HG03039 (cell line): ENCODE results near the gene PSMB8.

Source experiments
- ATAC-seq: cut with Tn5 transposase; IDR thresholded peaks from one replicate; pipeline ENCODE4 v1.9.1; 2021; ENCODE audit warnings: mild to moderate bottlenecking, moderate library complexity; ENCODE audit not compliant: unreplicated experiment

The PSMB8 gene

DNA sequence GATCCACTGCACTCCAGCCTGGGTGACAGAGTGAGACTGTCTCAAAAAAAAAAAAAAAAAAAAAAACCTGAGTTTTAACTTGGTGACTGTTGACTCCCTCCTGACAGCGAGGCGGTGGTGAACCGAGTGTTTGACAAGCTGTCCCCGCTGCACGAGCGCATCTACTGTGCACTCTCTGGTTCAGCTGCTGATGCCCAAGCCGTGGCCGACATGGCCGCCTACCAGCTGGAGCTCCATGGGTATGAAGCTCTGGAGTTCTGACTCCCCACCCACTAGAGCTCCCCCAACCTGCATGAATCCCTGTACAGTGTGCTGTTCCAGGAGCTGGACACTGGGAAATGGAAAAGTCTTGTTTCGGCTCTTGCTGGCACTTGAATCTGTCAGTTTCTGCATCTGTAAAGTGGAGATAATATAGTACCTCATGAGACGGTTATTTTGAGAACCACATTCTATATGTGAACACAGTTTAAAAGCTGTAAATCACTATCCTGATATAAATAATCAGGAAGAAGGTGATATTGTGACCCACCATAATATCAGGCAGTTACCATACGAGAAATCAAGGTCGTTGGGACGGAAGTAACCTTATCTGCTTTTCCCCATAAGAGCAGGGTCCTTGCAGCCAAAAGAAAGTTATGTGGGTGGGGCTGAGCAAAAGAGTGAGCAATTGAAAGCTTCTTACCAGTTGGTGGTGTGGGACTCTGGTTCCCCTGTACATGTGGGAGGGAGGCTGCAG lies 13.5 kb upstream of the PSMB8 start:
- ATAC-seq = no peak

DNA sequence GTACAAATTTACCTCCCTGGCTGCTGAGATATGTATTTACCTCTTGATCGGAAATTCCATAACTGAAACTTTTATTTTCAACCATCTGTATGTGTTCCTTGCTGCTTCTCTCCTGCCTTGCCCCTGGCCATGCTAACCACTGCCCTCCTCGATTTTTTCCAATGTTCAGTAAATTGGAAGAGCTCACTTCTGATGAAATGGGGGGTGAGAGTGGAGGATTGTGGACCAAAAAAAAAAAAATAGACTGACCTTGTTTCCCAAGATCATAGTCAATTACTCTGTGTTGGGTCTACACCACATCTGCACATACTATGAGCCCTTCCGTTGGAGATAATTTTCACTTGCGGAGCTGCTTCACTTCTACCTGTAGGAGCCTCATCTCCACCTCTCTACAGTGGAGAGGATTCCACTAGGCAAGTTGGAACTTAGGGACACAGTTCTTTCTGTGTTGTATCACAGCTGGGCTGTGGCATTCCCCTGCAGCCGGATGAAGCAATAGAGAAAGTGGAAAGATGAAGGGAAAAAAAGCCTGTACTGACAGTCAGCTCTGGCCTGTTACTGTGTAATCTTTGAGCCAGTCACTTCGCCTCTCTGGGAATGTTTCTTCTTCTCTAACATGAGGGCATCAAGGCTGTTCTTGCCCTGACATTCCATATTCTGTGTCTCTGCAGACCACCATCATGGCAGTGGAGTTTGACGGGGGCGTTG lies 11.8 kb upstream of the PSMB8 start:
- ATAC-seq = no peak

DNA sequence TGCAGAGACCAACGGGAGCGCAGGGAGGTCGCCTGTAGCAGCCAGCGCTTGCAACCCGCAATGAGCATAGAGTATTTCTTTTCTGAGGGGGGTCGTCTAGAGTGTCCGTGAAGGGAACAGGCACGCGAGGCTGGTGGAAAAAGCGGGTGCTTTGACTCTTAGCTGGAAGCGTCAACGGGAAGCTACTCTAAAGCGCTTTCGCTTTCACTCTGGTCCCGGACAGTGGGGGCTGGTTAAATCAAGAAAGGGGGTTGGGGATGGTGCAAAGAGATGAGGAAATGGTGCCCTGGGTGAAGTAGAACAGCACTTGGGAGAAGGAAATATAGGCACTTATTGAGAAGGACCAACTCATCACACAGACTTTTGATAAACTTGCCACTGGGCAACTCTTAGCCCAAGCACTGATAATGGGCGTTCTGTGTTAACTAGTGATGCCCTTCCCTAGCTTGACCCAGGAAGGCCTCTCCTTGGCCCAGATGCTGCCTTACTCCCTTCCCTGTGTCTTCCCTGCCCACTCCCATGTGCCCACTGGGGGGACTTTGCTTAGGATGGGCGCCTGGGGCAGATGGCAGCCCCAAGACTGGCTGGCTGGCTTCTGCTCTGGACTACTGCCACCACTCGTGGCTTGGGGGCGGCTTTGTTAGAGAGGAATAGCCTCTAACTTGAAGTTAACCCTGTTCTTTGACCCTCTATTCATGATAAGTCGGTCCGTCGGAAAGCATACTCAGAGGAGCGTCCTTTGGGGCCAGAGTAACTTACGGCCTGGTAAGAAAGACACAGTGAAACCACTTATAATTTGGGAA lies 10.7 kb upstream of the PSMB8 start:
- ATAC-seq = peak; percentile 8

DNA sequence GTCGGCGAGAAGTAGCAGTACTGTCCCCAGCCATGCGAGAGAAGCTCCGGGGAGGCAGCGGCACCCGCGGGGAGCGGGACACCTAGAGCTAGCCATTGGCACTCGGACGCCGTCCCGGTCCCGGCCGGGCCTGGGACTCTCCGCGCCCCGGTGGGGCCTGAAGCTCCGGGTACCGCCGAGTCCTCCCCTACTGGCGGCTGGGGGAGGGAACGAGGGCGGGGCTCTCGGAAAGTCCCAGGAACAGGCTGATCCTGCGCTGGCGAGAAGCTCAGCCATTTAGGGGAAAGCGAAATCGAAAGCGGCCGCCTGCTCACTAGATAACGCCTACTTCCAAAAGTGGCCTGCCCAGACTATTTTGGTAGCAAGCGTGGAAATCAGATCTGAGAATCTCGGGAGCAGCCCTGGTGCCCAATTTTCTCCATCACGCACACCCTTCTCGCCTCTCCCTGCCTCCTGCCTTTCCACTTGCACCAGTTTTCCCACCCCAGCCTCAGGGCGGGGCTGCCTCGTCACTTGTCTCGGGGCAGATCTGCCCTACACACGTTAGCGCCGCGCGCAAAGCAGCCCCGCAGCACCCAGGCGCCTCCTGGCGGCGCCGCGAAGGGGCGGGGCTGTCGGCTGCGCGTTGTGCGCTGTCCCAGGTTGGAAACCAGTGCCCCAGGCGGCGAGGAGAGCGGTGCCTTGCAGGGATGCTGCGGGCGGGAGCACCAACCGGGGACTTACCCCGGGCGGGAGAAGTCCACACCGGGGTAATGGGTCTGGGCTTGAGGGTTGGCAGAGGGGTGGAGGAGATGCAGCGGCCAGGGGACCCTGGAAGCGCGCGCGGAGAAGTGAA lies 9.9 kb upstream of the PSMB8 start, which contains the start of the genes PSMB9 and TAP1:
Gene PSMB9 (plus strand): TSS at position 652 of the 835 bp plus-strand sequence. CDS start 38 bp downstream, at position 690.
Gene TAP1 (minus strand): TSS at position 164 of the 835 bp plus-strand sequence. CDS start 68 bp downstream, at position 96.
- ATAC-seq = peak; percentile 73

DNA sequence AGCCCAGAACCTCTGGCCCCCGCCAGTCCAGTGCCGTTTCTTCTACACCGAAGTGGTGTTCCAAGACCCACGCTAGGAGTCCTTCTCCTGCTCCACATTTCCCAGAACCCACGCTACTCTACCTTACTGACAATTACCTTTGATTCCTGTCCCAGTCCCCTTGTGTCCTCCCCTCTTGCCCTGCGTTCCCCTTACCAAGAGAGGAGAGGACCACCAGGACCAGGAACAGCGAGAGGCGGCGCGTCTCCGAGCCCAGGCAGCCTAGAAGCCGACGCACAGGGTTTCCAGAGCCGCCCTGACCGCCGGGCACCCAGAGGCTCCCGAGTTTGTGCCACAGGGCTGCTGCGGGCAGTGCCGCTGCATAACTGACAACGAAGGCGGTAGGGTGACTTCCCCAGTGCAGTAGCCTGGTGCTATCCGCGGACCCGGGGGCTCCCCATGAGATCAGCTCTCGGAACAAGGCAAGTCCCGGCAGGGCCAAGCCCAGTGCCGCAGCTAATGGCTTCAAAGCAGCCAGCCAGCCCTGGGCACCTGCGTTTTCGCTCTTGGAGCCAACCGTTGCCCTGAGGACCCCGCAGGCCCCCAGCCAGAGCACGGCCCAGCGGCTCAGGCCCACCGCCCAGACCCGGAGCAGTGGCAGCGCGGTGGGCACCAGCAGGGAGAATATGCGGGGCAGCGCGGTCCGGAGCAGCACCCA lies 9.1 kb upstream of the PSMB8 start:
- ATAC-seq = peak; percentile 20

DNA sequence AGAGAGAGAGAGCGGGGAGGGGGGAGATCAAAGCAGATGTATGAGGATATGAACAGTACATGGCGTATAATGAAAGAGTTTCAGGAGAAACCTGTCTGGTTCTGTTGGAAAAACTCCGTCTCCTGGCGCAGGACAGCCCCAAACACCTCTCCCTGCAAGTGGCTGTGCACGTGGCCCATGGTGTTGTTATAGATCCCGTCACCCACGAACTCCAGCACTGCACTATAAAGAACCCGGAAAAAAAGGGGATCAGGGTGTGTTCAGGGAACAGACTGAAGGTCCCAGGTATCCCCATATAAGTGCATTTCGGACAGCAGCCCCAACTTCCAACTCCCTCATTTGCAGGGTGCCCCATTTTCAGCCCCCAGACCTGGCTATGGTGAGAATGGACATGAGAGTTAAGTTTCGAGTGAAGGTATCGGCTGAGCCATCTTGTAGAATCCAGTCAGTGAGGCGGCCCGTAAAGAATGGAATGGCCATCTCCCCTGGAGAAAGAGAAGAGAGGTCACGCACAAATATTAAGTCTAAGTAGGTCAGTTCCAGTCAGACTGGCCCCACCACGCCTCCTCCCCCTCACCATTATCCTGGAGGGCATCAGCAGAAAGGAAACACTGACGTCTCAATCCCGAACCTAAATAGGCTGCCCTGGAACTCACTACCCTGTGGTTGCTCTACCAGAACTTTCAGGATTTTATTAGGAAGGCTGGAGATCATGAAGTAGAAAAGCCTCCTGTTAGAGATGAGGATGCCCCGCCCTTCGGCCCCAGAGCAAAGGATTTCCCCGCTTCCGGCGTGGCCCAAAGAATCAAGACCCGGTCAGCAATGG lies 8.4 kb upstream of the PSMB8 start:
- no peak for ATAC-seq

DNA sequence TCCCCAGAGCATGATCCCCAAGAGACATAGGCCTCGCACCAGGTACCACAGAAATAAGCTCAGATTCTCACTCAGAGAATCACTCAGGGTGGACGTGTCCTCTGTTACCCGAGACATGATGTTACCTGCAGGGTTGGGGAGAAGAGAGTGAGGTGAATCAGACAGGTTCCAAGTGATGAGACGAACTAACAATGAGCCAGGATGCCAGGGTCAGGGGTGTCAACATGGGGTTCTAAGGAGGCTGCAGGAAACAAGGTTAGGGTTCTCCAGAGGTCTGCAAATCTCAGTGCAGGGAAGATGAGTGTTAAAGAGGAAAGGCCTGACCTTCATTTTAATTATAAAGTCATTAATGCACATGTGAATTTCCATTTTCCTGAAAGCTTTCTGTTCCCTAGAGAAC lies 7.2 kb upstream of the PSMB8 start:
- no peak for ATAC-seq

DNA sequence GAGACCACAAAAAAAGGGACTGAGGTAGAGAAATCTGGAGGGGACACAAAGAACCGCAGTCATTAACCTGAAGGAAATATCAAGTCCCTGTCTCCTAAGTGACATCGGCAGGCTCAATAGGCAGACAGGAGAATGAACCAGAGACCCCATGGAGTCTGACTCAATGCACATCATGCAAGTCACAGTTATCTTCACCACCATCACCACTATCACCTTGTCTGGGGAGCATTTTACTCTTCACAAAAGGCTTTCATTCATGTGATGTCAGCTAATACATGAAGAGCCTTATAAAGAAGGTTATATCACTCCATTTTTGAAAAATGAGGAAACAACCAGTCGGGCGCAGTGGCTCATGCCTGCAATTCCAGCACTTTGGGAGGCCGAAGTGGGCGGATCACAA lies 5.3 kb upstream of the PSMB8 start:
- no peak for ATAC-seq

DNA sequence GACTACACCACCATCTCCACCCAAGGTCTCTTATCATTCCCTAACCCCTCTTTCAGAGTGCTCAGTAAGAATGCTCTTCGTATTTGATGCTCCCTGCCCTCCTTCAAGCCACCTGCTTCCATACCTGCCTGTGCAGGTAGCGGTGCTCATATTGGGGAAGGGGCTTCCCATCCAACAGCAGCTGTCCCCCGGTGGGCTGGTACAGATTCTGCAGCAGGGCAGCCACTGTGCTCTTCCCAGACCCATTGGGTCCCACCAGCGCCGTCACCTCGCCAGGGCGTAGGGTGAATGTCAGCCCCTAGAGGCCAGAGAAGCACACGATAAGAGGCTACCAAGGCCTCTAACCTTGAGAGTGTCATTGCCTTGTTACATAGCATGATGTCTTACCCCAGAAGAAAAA lies 3.9 kb upstream of the PSMB8 start:
- no peak for ATAC-seq

DNA sequence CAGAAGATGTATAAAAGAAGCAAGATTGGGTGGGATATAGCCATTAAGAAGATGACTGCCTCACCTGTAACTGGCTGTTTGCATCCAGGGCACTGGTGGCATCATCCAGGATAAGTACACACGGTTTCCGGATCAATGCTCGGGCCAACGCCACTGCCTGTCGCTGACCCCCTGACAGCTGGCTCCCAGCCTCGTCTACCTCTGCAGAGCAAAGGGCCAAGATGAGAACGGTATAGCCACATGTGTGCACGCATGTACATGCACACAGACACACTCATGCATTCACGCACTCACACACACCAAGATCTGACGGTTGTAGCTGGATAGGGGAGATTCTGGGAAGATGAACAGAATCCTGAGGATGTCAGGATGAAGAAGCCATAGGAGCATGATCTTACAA lies 3.2 kb upstream of the PSMB8 start:
- ATAC-seq = no peak

DNA sequence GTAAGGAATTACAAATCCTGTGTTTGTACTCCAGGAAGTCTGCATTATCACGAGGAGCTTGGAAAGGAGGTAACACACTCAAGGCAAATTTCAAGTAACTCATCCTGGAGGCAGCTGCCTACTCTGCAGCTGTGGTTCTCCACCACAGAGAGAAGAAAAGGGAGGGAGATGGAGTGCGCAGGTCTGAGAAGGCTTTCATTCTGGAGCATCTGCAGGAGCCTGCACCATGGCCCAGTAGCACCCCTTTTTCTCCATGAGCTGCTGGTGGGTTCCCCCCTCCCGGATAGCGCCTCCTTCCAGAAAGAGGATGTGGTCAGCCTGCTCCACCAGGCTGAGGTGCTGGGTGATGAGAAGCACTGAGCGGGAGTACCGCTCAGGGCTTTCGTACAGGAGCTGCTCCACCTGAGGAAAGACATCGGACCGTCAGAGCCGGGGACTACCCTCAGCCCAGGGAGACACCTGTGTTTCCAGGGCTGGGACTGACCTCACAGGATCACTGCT lies 1.6 kb upstream of the PSMB8 start:
- ATAC-seq = no peak

DNA sequence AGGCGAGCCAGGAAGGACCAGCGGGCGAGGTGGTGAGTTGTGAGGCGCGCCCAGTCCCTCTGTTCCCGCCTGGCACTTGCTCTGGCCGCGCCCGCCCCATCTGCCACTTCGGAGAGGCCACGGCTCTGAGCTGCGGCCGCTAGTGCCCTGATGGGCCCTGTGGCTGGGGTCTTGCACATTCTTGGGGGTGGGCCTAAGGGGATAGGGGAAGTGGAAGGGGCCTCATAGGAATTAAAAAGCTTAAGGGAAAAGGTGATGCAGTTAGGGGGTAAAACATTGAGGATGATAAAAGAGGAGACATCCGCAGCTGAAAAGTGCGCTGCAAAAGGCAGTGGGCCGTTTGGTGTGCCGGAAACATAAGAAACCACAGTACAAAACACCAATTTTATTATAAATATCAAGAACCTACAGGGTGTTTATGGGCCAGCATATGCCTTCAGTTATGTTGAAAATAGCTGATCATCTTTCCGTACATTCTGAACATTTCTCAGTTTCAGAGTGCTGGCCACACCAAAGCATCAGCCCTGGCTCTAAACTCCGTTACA lies 1.1 kb upstream of the PSMB8 start:
- ATAC-seq = no peak

DNA sequence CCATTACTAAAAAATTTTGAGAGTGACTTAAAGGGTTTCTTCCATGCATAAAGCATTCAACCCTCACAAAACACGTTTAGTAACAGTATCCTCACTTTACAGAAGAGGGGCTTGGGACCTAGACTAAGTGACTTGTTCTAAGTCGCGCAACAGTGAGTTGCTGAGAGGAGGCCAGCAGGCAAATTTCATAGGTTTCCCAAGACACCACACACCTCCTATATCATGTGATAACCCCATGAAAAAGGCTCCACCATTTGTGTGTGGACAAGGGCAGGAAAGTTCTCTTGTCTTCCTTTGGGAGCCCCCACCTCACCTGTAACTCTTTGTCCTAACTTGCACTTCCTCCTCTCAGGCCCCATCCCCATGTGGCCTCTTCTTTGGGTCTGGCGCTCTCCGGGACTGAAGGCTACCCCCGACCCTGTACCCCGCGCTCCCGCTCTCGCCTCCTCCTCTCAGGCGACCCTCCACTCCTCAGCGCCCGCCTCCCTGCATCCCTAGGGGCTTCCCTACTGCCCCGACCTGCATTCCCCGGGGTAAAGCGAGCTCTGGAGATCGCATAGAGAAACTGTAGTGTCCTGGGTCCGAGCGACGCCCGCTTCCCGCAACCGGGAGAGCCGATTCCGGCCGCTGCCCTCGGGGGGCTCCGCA lies 392 bp downstream of the PSMB8 start:
- ATAC-seq = no peak

DNA sequence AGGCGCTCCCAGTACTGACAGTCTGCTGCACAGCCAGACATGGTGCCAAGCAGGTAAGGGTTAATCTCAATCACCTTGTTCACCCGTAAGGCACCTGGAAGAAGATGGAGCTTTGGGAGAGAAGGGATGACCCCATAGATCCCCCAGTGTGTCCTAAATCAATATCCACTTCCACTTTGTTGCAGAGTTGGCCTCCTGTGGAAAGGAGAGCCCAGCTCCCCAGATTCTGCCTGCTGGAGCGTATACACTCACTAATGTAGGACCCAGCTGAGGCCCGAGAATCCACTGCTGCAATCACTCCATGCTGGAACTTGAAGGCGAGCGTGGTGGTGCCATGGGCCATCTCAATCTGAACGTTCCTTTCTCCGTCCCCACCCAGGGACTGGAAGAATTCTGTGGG lies 1.2 kb downstream of the PSMB8 start:
- ATAC-seq = no peak

DNA sequence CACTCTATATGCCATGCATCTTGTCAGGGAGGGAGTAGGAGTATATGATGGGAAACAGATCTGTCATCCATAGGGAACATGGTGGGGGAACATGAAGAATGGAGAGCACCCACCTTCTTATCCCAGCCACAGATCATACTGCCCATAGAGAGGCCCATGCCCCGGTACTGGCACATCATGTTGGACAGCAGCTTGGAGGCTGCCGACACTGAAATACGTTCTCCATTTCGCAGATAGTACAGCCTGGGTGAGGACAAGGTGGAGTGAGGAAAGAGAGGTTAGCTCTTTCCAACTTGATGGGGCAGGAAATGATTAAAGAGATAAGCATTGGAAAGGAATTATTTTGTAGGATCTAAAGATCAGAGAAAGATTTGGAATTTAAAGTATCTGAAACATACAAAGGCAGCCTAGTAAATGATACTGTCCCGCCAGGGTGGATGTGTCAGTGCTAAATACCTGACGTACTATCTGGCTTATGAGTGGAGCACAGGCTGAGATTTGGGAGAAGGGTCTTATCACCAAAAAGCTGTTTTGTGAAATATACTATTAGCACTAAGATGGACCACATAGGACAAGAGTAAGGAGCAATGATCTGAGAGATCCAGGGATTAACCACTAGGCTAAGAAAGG lies 1.7 kb downstream of the PSMB8 start:
- ATAC-seq = no peak

DNA sequence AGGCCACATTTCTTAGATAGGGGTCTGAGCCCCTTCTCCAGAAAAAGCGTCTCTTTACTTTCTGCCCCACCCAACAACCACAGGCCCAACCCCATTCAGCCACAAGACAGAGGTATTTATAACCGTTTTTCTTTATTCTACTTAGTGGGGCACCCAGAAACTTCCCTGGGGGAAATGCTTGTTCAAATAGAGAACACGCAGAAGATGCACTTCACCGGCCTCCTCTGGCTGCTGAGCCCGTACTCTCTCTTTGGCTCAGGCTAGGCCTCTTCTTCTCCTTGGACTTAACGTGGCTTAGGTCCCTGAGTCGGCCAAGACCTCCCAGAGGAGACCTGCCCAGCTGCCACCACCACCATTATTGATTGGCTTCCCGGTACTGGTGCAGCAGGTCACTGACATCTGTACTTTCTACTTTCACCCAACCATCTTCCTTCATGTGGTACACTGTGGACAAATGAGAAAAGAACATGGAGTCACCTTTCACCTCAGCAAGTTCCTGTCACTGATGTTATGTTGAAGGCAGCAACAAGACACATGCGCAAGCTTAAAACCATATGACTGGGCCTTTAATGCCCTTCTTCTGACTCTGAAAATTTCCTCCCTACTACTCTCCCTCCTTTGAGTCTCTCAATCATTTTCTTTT lies 3.1 kb downstream of the PSMB8 start:
- no peak for ATAC-seq

DNA sequence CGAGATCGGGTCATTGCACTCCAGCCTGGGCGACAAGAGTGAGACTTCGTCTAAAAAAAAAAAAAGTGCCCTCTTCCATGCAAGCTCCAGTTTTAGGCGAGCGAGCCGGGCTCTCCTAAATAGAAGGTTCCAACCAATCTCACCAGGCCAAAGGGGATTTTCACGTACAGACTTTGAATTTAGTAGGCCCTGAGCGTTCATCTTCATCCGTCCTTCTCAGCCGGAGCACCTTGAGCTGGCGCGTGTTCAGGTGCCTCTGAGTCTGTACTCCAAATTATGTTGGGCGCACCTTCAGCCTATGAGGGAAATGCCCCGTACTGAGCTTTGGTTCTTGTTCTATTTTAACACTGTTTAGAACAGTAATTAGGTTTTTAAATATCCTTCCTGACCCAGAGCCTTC lies 4.5 kb downstream of the PSMB8 start:
- no peak for ATAC-seq
